Measurements from ENCODE around the gene SLC35F6. TPM values are rescaled to one million over a fixed set of nuclear protein-coding genes. Genes with fewer than 3 reads are reported as not detected.

The SLC35F6 gene
- total RNA-seq, 2 donors from 2014 or later = 24.8 to 29.1 TPM

DNA sequence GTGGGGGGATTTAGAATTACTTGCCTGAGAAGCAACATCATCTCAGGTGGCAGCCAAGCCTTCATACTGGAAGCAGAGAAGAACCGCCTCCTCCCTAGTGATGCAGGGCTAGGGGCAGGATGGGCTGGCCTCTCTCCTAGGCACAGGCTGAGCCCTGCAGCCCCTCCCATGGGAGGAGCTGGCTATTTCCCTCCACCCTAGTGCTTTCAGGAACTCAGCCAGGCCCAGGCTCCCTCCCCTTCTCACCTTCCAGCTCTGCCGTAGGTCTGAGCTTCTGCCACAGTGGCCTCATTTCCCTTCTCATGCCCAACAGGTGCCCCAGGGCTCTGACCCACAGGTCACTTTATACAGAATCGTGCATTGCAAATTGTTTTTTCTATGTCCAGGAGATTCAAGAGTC is 52.8 kb downstream of the SLC35F6 start:
- H3K9ac ChIP-seq (ENCODE audit: low read depth in 2 of 2, low read length in 2 of 2) = no peak overlapping the region
- no peak overlapping the region for H3K4me3 ChIP-seq
- H3K27me3 ChIP-seq = no peaks in the 10 kb centered on the region
- intact Hi-C loops (cut with DNase I) = no loop called here
- H3K36me3 ChIP-seq = no peaks in the 10 kb centered on the region
- peak; percentile 33 for DNase-seq
- TF ChIP-seq, protein P1, sequence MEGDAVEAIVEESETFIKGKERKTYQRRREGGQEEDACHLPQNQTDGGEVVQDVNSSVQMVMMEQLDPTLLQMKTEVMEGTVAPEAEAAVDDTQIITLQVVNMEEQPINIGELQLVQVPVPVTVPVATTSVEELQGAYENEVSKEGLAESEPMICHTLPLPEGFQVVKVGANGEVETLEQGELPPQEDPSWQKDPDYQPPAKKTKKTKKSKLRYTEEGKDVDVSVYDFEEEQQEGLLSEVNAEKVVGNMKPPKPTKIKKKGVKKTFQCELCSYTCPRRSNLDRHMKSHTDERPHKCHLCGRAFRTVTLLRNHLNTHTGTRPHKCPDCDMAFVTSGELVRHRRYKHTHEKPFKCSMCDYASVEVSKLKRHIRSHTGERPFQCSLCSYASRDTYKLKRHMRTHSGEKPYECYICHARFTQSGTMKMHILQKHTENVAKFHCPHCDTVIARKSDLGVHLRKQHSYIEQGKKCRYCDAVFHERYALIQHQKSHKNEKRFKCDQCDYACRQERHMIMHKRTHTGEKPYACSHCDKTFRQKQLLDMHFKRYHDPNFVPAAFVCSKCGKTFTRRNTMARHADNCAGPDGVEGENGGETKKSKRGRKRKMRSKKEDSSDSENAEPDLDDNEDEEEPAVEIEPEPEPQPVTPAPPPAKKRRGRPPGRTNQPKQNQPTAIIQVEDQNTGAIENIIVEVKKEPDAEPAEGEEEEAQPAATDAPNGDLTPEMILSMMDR (IDR thresholded peaks at IDR 0.05) = no peak
- H3K9me3 ChIP-seq = no peaks in the 10 kb centered on the region
- no peaks in the 10 kb centered on the region for H3K4me1 ChIP-seq
- no peak overlapping the region for H3K27ac ChIP-seq

DNA sequence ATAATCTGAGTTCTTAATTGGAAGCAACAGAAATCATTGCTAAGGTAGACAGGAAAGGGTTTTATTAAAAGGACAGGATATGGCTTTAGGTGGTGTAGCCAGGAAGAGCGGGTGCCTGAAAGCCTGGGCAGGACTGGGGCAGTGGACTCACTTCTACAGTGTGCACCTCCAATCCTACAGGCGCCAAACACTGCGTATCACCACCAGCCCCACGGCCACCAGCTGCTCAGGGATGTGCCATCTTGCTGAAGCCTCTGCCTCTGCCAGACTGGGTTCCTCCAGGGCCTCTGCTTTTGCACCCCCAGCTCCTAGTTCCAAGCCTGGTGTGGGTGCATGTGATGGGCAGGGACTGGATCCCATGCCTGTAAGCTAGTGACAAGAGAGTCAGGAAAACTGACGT is 54.2 kb downstream of the SLC35F6 start:
- H3K4me3 ChIP-seq = no peak overlapping the region
- no peaks in the 10 kb centered on the region for H3K36me3 ChIP-seq
- intact Hi-C loops (cut with DNase I) = no loop called here
- H3K4me1 ChIP-seq = no peaks in the 10 kb centered on the region
- no peaks in the 10 kb centered on the region for H3K27me3 ChIP-seq
- TF ChIP-seq, protein P1 (IDR thresholded peaks at IDR 0.05) = no peak
- H3K9me3 ChIP-seq = no peaks in the 10 kb centered on the region
- no peak overlapping the region for H3K9ac ChIP-seq (ENCODE audit: low read depth in 2 of 2, low read length in 2 of 2)
- no peak for DNase-seq
- no peak overlapping the region for H3K27ac ChIP-seq

DNA sequence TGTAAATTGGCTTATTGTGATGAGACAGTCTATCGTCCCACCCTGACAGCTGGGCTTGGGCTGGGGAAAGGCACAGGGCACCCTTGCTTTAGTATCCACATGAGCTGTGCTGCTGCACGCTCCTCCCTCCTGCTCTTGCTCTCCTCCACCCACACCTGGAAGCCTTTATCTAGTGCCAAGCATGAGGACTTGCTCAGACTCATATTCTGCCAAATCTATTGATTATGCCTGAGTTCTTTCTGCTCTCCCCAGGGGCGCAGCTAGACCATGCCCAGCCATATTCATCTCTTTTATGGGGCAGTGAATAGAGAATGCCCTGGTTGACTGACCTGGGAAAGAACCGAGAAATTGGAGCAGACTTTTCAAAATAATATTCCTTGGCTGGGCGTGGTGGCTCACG is 54.9 kb downstream of the SLC35F6 start:
- Histone ChIP-seq H3K9me3 (no peaks in the 10 kb centered on the region), H3K4me1 (no peaks in the 10 kb centered on the region), H3K4me3 (no peak overlapping the region), H3K27me3 (no peaks in the 10 kb centered on the region), H3K9ac (ENCODE audit: low read depth in 2 of 2, low read length in 2 of 2) (no peak overlapping the region), H3K36me3 (no peaks in the 10 kb centered on the region), H3K27ac (no peak overlapping the region)
- intact Hi-C loops (cut with DNase I) = no loop called here
- TF ChIP-seq, protein P1 (IDR thresholded peaks at IDR 0.05) = no peak
- no peak for DNase-seq

DNA sequence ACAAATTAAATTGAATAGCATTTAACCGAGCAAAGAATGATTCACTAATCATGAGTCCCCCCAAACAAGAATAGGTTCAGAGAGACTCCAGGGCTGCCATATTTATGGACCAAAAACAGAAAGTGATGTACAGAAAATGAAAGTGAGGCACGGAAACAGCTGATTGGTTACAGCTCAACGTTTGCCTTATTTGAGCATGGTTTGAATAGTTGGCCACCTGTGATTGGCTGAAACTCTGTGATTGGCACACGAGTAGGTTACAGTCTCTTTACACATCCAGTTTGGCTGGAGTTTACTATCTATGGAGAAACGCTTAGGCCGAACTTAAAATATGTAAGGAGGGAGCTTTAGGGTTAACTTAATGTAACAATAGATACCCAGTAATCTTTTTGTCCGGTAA is 56.8 kb downstream of the SLC35F6 start:
- Histone ChIP-seq H3K9me3 (no peaks in the 10 kb centered on the region), H3K4me3 (no peak overlapping the region), H3K27ac (no peak overlapping the region), H3K27me3 (no peaks in the 10 kb centered on the region), H3K9ac (ENCODE audit: low read depth in 2 of 2, low read length in 2 of 2) (no peak overlapping the region), H3K4me1 (no peaks in the 10 kb centered on the region), H3K36me3 (no peaks in the 10 kb centered on the region)
- intact Hi-C loops (cut with DNase I) = no loop called here
- DNase-seq = no peak
- TF ChIP-seq, protein P1 (IDR thresholded peaks at IDR 0.05) = no peak

DNA sequence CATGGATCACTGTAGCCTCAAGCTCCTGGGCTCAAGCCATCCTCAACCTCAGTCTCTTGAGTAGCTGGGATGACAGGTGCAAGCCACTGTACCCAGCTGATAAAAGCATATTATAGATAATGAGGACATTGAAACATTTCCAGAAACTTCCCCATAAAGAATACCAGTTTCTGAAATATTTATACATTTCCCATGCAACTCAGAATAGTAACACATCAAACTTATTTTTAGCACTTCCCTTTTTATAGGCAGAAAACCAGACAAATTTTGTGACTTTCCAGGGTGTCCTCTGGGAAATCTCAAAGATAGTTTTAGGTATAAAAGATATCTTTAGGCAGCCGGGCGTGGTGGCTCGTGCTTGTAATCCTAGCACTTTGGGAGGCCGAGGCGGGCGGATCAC is 58.8 kb downstream of the SLC35F6 start:
- intact Hi-C loops (cut with DNase I) = no loop called here
- TF ChIP-seq, protein P1 (IDR thresholded peaks at IDR 0.05) = no peak
- no peaks in the 10 kb centered on the region for H3K27me3 ChIP-seq
- H3K4me3 ChIP-seq = no peak overlapping the region
- H3K9ac ChIP-seq (ENCODE audit: low read depth in 2 of 2, low read length in 2 of 2) = no peak overlapping the region
- no peak for DNase-seq
- no peaks in the 10 kb centered on the region for H3K4me1 ChIP-seq
- H3K27ac ChIP-seq = no peak overlapping the region
- no peaks in the 10 kb centered on the region for H3K36me3 ChIP-seq
- H3K9me3 ChIP-seq = no peaks in the 10 kb centered on the region

Other genes with a start within 250 kb of the SLC35F6 start
- not detected for gene CIB4, start 122.9 kb upstream of the SLC35F6 start, total RNA-seq
- 1 to 10 TPM; 1.2 to 1.5 TPM for gene KCNK3, start 71.6 kb upstream of the SLC35F6 start, total RNA-seq
- 10 to 100 TPM in 1 of 2 donors, 1 to 10 TPM in 1; 6.5 to 22.7 TPM for gene CENPA, start 21.8 kb downstream of the SLC35F6 start, total RNA-seq
- gene DPYSL5, start 83.8 kb downstream of the SLC35F6 start, total RNA-seq = under 1 TPM; 0.24 to 0.35 TPM
- gene MAPRE3, start 206.4 kb downstream of the SLC35F6 start, total RNA-seq = 10 to 100 TPM; 21.6 to 22.0 TPM

Measured in colonic mucosa (tissue), 4 donors.